Activated CD4-positive, alpha-beta T cell treated with anti-CD3 and anti-CD28 coated beads, Interleukin-2, amount 10 ng/mL, durations not matched to agents 24 days and 14 days (primary cell): ENCODE results near the gene ZNF615. TPM values are rescaled to one million over a fixed set of nuclear protein-coding genes. Genes with fewer than 3 reads are reported as not detected.
"Not testable (repeated sequence)": the region's sequence is repeated elsewhere in the genome, so short reads cannot be mapped to it uniquely, and the experiment has no call there.

Experiments
- DNase-seq: peaks from one replicate; pipeline ENCODE4 v3.0.0; 2022
- H3K27ac Mint-ChIP-seq: one replicate; pipeline ENCODE4 v1.8.0; 2022; ENCODE audit warnings: mild to moderate bottlenecking, mixed read lengths
- H3K27me3 Mint-ChIP-seq: one replicate; pipeline ENCODE4 v1.8.0; 2022; ENCODE audit warnings: mixed read lengths
- H3K36me3 Mint-ChIP-seq: one replicate; pipeline ENCODE4 v1.8.0; 2022; ENCODE audit warnings: low read depth, mild to moderate bottlenecking, mixed read lengths
- H3K4me1 Mint-ChIP-seq: one replicate; pipeline ENCODE4 v1.8.0; 2021; ENCODE audit warnings: mixed read lengths
- H3K4me3 Mint-ChIP-seq: one replicate; pipeline ENCODE4 v1.8.0; 2022; ENCODE audit warnings: mild to moderate bottlenecking, moderate library complexity, mixed read lengths
- H3K9me3 Mint-ChIP-seq: one replicate; pipeline ENCODE4 v1.8.0; 2021; ENCODE audit warnings: mixed read lengths
- intact Hi-C: fragments of 100-400 bp; cut with micrococcal nuclease; formaldehyde crosslinking; loops from one replicate; pipeline ENCODE4 v1.15.1; 2023
- total RNA-seq: library from RNA; stranded (reverse); gene quantifications from 2 replicates; pipeline ENCODE4 v1.2.3, GENCODE V29; 2022

The ZNF615 gene
- total RNA-seq, 1 donor from 2014 or later, result 6.9 TPM

DNA sequence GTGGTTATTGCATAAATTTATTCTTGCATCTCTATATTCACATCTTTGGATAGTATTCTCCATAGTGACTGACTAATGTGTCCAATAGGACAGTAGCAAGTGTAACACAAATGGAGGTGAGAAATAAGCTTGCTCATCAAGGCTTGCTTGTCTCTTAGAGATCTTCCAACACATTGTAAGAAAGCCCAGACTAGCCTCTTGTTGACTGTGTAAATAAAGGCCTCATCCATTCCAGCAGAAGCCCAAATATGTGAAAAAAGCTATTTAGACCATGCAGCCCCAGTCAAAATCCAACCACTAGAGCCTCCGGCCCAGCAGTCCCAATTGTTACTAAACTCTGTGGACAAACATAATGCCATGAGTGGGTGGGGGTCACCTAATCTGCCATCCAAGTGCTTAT is 2.7 kb upstream of the ZNF615 start:
- Mint-ChIP-seq H3K4me1 (peaks cover 14% of the 10 kb centered on the region), H3K36me3 (peaks cover 48% of the 10 kb centered on the region), H3K27me3 (no peaks in the 10 kb centered on the region), H3K9me3 (peaks cover 16% of the 10 kb centered on the region), H3K4me3 (no peak overlapping the region), H3K27ac (no peak overlapping the region)
- intact Hi-C loops, result no loop called here
- DNase-seq, result no peak

DNA sequence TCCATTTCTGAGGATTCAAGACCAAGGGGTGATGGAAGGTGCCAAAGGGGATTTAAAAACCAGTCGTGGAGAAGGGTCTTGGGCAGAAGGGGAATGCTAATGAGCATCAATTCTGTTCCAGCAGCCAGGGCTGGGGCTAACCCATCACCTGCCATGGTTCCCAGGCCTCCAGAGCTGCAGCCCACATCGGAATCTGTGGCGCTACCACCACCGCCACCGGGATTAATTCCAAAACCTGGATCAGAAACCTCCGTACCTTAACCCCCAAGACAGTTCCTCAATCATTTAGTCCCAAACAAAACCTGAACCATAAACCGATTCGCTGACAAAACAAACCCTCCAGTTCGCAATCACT is 583 bp downstream of the ZNF615 start:
- peaks cover 14% of the 10 kb centered on the region for H3K4me1 Mint-ChIP-seq
- DNase-seq, result no peak
- H3K9me3 Mint-ChIP-seq, result peaks cover 19% of the 10 kb centered on the region
- intact Hi-C loops, result no loop called here
- peak overlapping the region; percentile 91 for H3K4me3 Mint-ChIP-seq
- H3K36me3 Mint-ChIP-seq, result peaks cover 48% of the 10 kb centered on the region
- H3K27me3 Mint-ChIP-seq, result no peaks in the 10 kb centered on the region
- peak overlapping the region; percentile 98 for H3K27ac Mint-ChIP-seq

DNA sequence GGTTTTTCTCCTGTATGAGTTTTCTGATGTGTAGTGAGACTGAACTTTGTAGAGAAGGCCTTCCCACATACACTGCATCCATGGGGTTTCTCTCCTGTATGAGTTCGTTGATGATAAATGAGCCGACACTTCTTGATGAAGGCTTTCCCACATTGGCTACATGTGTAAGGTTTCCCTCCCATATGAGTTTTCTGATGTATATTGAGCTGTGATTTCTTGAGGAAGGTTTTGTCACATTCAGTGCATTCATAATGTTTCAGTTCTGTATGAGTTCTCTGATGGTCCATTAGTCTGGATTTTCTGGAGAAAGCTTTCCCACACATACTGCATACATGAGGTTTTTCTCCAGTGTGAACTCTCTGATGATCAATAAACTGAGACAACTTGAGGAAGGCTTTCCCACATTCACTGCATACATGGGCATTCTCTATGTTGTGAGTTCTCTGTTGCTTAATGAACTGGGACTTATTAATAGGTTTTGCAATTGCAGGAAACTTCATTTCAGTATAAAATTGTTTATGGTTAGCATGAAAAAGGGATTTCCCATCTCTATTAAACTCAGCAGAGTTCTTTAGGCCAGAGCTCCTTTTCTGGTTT is 13.9 kb downstream of the ZNF615 start:
- intact Hi-C loops, result no loop called here
- peaks cover 32% of the 10 kb centered on the region for H3K9me3 Mint-ChIP-seq
- no peaks in the 10 kb centered on the region for H3K27me3 Mint-ChIP-seq
- DNase-seq, result no peak
- H3K36me3 Mint-ChIP-seq, result peaks cover 67% of the 10 kb centered on the region
- no peaks in the 10 kb centered on the region for H3K4me1 Mint-ChIP-seq
- H3K27ac Mint-ChIP-seq, result no peak overlapping the region
- H3K4me3 Mint-ChIP-seq, result no peak overlapping the region

DNA sequence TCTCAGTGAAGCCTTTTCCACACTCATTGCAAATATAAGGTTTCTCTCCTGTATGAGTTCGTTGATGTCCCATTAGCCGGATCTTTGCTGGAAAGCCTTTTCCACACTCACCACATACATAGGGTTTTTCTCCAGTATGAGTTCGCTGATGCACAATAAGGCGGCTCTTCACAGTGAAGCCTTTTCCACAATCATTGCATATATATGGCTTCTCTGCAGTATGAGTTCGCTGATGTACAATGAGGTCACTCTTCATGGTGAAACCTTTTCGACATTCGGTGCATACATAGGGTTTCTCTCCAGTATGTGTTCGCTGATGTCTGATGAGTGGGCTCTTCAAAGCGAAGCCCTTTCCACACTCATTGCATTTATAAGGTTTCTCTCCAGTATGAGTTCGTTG is 14.6 kb downstream of the ZNF615 start:
- intact Hi-C loops, result no loop called here
- H3K36me3 Mint-ChIP-seq, result peaks cover 64% of the 10 kb centered on the region
- H3K27ac Mint-ChIP-seq, result no peak overlapping the region
- no peak for DNase-seq
- no peak overlapping the region for H3K4me3 Mint-ChIP-seq
- no peaks in the 10 kb centered on the region for H3K4me1 Mint-ChIP-seq
- H3K9me3 Mint-ChIP-seq, result peaks cover 38% of the 10 kb centered on the region
- H3K27me3 Mint-ChIP-seq, result no peaks in the 10 kb centered on the region

DNA sequence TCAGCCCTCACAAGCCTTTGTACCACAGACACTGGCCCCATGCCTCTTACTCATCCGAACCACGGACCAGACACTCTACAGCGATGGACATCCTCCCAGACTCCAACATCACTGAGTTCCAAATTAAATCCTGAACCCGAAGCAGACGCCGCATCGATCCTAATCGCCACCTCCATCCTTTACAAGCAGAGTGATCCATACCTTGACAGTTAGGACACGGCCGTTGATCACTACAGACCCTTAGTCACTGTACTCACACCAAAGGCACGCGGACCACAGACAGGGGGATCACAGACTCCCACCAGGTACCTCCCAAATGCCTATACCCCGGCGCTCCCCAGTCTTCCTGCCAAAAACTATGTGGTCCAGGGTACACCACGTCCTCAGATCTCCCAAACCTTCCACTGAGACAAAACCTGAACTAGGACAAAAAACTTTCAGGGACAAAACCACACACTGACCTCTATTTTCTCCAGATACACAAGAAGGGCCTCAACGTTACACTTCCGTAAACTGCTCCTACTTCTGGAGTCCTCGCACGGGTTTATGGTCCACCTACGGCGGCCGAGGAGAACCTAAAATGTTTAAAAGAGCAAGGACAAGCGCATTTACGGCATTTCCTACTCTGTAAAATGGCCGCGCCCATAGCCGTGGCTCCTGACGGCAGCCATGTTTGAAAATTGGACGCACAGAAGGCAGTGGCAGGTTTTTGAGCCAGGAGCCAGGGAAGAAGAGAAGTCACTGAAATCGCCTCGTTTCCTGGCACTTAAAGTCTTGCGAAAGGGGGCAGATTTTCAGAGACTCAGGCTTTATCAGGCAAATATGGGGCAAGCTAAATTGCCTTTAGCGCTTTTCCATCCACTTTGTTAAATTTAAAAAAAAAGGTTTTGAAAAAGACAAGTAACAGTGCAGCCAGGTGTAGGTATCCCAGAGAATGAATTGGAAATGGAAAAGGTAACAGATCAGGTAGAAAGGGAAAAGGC is 21.4 kb downstream of the ZNF615 start, which contains the start of gene ZNF350:
ZNF350 (minus strand) TSS at position 532 of the 983 bp plus-strand sequence. CDS start 12,480 bp downstream, outside the sequence.
- H3K4me3 Mint-ChIP-seq, result peak within 1 kb of the TSS; percentile 91
- no peaks in the 10 kb centered on the region for H3K27me3 Mint-ChIP-seq
- H3K4me1 Mint-ChIP-seq, result peaks cover 8% of the 10 kb centered on the region
- peak within 1 kb of the TSS; percentile 92 for H3K27ac Mint-ChIP-seq
- DNase-seq, result peak; percentile 96
- H3K36me3 Mint-ChIP-seq, result peaks cover 52% of the 10 kb centered on the region
- intact Hi-C loops, result loop anchor here (1.0 to 2.0 kb wide), 5 partner anchors 22 to 82 kb away; partner anchors contain the start of genes ZNF432, ZNF613, ZNF614 and ZNF615
- H3K9me3 Mint-ChIP-seq, result peaks cover 30% of the 10 kb centered on the region

DNA sequence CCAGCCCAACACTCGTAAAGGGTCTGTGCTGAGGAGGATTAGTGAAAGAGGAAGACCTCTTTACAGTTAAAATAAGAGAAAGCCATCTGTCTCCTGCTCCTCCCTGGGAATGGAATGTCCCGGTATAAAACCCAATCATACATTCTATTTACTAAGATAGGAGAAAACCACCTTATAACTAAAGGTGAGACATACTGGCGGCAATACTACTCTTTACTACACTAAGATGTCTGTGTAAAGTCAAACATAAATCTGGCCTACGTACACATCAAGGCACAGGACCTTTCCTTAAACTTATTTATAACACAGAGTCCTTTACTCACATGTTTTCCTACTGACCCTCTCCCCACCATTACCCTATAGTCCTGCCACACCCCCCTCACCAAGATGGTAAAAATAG is 24.6 kb downstream of the ZNF615 start:
- peaks cover 8% of the 10 kb centered on the region for H3K4me1 Mint-ChIP-seq
- no peaks in the 10 kb centered on the region for H3K27me3 Mint-ChIP-seq
- peaks cover 70% of the 10 kb centered on the region for H3K36me3 Mint-ChIP-seq
- H3K4me3 Mint-ChIP-seq, result no peak overlapping the region
- no peak for DNase-seq
- intact Hi-C loops, result no loop called here
- H3K9me3 Mint-ChIP-seq, result peaks cover 29% of the 10 kb centered on the region
- H3K27ac Mint-ChIP-seq, result no peak overlapping the region

DNA sequence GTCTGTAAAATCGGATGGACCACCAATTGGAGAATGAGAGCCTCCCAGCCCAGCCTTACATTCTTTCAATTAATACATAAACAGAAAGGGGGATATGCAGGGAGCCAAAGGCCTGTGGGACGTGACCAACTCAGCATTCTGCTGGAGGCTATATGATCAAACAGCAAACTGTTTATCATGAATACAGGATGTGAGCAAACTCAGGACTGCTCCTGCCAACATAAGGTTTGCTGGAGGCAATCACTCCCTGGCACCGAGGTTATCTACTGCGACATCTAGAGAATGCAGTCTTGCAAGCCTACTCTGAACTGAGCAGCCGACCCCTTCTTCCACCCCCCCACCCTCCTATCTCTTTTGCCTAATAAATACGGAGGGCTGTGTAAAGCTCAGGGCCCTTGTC is 27.1 kb downstream of the ZNF615 start:
- H3K4me3 Mint-ChIP-seq, intact Hi-C loops, DNase-seq, H3K4me1 Mint-ChIP-seq, H3K27me3 Mint-ChIP-seq, H3K27ac Mint-ChIP-seq: not testable (repeated sequence)
- Mint-ChIP-seq H3K9me3 (peaks cover 32% of the 10 kb centered on the region), H3K36me3 (peaks cover 72% of the 10 kb centered on the region)

DNA sequence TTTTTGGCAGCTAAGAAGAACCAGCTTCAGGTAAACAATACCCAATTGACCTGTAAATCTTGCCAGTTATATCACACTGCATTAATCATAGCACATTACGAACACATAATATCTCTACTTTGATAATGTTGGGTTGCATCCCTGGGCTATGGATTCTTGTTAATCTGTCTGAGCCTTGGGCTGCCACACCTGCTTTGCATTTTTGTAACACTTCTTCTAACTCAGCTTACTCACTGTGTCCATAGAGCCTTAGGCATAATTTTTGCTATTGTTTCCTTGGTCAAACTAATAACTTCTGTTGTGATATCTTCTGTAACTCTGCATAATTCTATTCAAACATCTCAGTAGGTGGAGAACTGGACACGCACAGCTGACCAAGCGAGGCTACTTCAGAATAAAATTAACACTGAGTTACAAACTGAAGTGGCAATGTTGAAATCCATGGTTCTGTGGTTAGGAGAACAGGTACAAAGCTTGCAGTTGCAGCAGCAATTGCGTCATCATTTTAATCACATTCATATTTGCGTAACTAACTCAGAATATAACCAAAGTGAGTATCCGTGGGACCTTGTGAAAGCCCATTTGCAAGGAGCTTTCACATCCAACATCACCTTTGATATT is 27.8 kb downstream of the ZNF615 start:
- Mint-ChIP-seq H3K9me3 (peaks cover 32% of the 10 kb centered on the region), H3K4me1 (peaks cover 2% of the 10 kb centered on the region), H3K27ac (no peak overlapping the region), H3K36me3 (peaks cover 69% of the 10 kb centered on the region), H3K27me3 (no peaks in the 10 kb centered on the region), H3K4me3 (no peak overlapping the region)
- no peak for DNase-seq
- intact Hi-C loops, result no loop called here

DNA sequence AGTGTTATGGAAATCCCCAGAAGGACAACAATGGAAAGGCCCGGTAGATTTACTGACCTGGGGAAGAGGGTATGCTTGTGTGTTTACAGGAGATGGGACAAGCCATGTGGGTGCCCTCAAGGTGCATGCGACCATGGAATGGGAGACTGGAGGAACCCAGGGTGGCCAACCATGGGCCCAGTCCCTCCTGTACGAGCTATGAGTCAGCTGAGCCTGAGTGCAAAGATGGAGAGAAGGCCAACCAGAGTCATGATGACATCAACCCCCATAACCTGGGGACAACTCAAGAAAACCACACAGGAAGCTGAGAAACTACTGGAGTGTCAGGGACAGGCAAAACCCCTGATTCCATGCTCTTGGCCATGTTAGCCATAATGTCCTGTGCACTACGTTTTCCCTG is 29.1 kb downstream of the ZNF615 start:
- no peaks in the 10 kb centered on the region for H3K4me1 Mint-ChIP-seq
- H3K36me3 Mint-ChIP-seq, result peaks cover 75% of the 10 kb centered on the region
- H3K4me3 Mint-ChIP-seq, result no peak overlapping the region
- H3K27ac Mint-ChIP-seq, result no peak overlapping the region
- intact Hi-C loops, result no loop called here
- H3K27me3 Mint-ChIP-seq, result no peaks in the 10 kb centered on the region
- H3K9me3 Mint-ChIP-seq, result peaks cover 32% of the 10 kb centered on the region
- DNase-seq, result no peak

DNA sequence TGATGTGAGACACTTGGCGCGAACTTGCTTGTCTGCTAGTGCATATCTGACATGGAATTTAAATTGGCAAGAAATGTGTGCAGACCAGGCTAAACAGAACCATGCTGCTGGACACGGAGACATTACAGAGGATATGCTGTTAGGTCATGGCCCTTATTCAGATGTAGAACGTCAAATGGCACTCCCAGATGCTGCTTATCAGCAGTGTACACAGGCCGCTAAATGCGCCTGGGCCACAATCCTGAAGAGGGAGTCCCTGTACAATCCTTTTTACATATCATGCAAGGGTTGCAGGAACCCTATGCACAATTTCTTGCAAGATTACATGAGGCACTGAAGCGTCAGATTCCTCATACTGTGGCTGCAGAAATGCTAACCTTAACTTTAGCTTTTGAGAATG is 30.7 kb downstream of the ZNF615 start:
- H3K27me3 Mint-ChIP-seq, result no peaks in the 10 kb centered on the region
- no peak overlapping the region for H3K4me3 Mint-ChIP-seq
- intact Hi-C loops, result no loop called here
- no peak for DNase-seq
- peaks cover 81% of the 10 kb centered on the region for H3K36me3 Mint-ChIP-seq
- no peaks in the 10 kb centered on the region for H3K4me1 Mint-ChIP-seq
- H3K27ac Mint-ChIP-seq, result no peak overlapping the region
- H3K9me3 Mint-ChIP-seq, result peaks cover 28% of the 10 kb centered on the region

DNA sequence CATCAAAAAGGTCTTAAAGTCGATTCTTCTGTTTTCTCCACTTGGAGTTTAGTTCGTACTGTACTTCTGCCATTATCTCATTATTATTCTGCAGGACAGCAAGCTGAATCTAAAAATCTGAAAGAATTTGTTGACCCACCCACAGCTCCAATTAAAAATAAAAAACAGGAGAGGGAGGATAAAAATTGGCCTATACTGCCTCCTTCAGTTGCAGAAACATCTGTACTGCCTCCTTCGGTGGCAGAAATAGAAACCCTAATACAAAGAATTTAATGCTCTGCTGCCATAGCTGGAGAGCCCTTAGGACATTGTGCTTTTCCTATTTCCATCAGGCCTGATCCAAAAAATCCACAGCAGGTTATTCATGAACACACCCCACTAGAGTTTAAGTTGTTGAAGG is 31.2 kb downstream of the ZNF615 start:
- DNase-seq, result no peak
- peaks cover 30% of the 10 kb centered on the region for H3K9me3 Mint-ChIP-seq
- peaks cover 83% of the 10 kb centered on the region for H3K36me3 Mint-ChIP-seq
- intact Hi-C loops, result no loop called here
- H3K4me3 Mint-ChIP-seq, result no peak overlapping the region
- H3K27ac Mint-ChIP-seq, result no peak overlapping the region
- H3K27me3 Mint-ChIP-seq, result no peaks in the 10 kb centered on the region
- no peaks in the 10 kb centered on the region for H3K4me1 Mint-ChIP-seq

DNA sequence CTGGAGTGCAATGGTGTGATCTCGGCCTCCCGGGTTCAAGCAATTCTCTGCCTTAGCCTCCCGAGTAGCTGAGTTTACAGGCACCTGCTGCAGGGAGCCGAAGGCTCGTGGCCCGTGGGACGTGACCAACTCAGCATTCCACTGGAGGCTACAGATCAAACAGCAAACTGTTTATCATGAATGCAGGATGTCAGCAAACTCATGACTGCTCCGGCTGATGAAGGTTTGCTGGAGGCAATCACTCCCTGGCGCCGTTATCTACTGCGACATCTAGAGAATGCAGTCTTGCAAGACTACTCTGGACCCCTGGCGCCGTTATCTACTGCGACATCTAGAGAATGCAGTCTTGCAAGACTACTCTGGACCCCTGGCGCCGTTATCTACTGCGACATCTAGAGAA is 32.2 kb downstream of the ZNF615 start:
- H3K4me1 Mint-ChIP-seq, H3K4me3 Mint-ChIP-seq, intact Hi-C loops, H3K27me3 Mint-ChIP-seq, DNase-seq, H3K27ac Mint-ChIP-seq: not testable (repeated sequence)
- peaks cover 28% of the 10 kb centered on the region for H3K9me3 Mint-ChIP-seq
- peaks cover 87% of the 10 kb centered on the region for H3K36me3 Mint-ChIP-seq

DNA sequence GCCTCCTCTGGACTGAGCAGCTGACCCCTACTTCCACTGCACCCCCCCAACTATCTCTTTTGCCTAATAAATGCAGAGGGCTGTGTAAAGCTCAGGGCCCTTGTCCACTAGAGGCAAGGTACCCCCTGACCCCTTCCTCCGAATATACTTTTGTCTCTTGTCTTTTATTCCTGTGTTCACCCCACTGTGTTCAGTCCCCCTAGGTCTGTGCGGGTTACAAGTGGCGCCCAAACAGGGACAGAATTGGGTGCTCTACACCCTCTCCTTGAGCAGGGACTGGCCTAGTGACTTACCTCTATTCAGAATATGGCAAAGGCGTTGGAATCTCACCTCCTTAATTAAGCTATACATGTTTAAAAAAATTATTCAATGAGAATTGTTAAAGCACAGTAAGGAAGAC is 36.4 kb downstream of the ZNF615 start:
- DNase-seq, result peak; percentile 64
- Mint-ChIP-seq H3K9me3 (peaks cover 26% of the 10 kb centered on the region), H3K4me3 (no peak overlapping the region), H3K36me3 (peaks cover 80% of the 10 kb centered on the region), H3K4me1 (no peaks in the 10 kb centered on the region), H3K27ac (no peak overlapping the region), H3K27me3 (no peaks in the 10 kb centered on the region)
- intact Hi-C loops, result no loop called here

DNA sequence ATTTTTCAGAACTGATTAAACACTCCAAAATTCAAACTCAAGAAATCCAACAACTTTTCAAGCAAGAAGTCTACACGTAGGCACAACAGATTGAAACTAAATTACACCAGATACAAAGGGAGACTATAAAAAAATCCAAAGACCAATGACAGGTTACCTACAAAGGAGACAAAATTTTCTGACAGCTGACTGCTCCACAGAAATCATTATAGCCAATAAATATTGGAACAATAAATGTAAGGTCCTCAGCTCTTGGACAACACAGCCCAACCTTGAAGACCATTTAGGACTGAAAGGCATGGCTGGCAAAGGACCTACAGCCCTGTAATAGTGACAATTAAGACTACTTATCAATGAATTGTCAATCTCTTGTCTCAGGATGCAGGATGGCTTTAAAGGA is 37.3 kb downstream of the ZNF615 start:
- H3K4me3 Mint-ChIP-seq, result no peak overlapping the region
- H3K36me3 Mint-ChIP-seq, result peaks cover 84% of the 10 kb centered on the region
- H3K4me1 Mint-ChIP-seq, result no peaks in the 10 kb centered on the region
- intact Hi-C loops, result no loop called here
- H3K27me3 Mint-ChIP-seq, result no peaks in the 10 kb centered on the region
- H3K27ac Mint-ChIP-seq, result no peak overlapping the region
- peaks cover 24% of the 10 kb centered on the region for H3K9me3 Mint-ChIP-seq
- DNase-seq, result no peak
